ENCODE results near the gene PGRMC1. TPM values are rescaled to one million over a fixed set of nuclear protein-coding genes. Genes with fewer than 3 reads are reported as not detected.
A peak's percentile ranks its signal among the peaks of the same experiment; 100 is the strongest.
"Not testable (repeated sequence)": the region's sequence is repeated elsewhere in the genome, so short reads cannot be mapped to it uniquely, and the experiment has no call there.

The PGRMC1 gene
- 152 TPM for polyA plus RNA-seq (2013, experiment 1 of 2; ENCODE audit: insufficient read length)
- polyA plus RNA-seq (2013, experiment 2 of 2; ENCODE audit: insufficient read length), result 159 TPM

DNA sequence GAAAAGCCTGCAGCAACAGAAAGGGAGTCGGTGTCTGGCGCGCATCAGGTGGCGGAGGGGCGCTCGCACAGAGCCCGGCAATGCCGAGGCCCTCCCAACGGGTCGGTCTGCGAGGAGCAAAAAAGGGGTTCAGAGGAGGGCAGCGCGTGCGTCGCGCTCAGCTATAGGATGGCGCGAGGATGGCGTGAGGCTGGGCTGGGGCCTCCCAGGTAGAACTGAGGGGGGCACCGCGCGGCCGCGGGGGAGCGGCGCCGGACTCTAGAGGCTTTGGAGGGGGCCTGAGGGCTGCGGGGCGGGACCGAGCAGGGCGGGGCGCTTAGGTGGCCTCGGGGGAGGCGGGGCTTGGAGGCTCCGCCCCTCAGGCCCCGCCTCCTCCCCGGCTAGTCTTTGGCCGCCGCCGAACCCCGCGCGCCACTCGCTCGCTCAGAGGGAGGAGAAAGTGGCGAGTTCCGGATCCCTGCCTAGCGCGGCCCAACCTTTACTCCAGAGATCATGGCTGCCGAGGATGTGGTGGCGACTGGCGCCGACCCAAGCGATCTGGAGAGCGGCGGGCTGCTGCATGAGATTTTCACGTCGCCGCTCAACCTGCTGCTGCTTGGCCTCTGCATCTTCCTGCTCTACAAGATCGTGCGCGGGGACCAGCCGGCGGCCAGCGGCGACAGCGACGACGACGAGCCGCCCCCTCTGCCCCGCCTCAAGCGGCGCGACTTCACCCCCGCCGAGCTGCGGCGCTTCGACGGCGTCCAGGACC, at the start of gene PGRMC1:
PGRMC1 (plus strand) TSS at position 414 of the 751 bp plus-strand sequence; CDS start at position 493, 79 bp downstream.
- peak; percentile 82 for DNase-seq

DNA sequence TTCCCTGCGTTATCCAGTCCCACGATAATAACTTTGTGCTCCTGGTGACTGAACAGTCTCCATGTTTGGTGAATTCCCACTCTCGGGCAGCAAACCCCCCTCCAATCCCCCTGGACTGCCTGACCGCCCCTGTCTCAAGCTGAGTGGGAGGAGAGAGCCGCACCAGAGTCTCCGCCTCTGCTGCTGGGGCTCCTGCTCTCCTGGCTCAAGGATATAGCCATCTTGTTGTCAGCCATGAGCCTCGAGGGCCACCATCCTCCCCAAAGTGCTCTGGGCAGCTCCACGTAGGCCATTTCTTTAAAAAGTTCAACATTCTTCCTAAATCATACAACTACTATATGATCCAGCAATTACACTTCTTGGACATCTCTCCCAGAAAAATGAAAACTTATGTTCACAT, 49.3 kb upstream of the PGRMC1 start:
- no peak for DNase-seq

DNA sequence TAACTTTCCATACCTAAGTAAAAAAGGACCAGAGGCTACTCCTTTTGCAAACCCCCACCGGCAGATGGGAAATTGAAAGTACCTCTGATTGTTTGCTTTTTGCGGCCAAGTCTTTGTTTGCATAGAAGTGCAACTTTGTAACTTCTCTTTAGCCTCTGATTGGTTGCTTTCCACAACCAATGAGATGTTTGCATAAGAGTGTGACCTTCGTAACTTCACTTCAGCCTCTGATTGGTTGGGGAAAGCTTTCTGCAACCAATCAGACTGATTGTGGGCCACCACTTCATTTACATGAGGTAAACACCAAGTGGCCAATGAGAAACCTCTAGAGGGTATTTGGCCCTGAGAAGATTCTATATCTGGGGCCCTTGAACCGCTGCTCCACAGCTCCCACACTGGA, 48.8 kb upstream of the PGRMC1 start:
- DNase-seq, result no peak

DNA sequence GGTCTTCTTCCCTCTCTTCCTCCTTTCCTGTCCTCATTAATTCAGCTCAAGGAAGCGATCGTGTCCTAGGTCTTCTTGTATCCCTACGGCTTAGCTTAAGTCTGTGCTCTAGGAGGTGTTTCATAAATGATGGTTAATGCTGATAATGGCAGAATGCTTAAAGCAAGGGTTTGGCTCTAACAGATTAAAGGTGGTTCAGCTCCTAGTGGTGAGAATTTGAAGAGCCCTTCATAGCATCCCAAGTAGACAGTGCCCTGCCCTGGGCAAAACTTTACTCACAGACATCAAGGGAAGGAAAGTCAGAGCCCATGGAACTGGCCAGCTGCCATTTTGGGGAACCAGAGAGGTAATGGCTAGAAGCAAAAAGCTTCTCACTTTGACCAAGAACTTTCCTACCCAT, 47.0 kb upstream of the PGRMC1 start:
- no peak for DNase-seq

DNA sequence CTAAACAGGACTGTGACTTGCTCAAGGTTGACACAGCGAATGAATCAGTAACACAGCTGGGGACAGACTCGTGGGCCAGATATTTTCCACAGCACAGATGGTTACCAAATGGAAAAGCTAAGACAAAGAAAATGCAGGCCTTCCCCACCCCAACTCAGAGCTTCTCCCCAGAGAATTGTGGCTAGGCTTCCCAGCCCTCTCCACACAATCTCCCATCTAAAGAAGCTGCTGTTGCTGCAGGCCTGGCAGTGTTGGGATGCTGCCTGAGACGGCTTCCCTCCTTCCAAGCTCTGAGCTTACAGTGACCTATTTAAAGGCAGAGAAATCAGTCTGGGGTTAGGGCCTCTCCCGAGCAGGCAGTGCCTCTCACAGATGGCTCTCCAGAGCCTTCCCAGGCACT, 46.5 kb upstream of the PGRMC1 start:
- DNase-seq, result peak; percentile 93

DNA sequence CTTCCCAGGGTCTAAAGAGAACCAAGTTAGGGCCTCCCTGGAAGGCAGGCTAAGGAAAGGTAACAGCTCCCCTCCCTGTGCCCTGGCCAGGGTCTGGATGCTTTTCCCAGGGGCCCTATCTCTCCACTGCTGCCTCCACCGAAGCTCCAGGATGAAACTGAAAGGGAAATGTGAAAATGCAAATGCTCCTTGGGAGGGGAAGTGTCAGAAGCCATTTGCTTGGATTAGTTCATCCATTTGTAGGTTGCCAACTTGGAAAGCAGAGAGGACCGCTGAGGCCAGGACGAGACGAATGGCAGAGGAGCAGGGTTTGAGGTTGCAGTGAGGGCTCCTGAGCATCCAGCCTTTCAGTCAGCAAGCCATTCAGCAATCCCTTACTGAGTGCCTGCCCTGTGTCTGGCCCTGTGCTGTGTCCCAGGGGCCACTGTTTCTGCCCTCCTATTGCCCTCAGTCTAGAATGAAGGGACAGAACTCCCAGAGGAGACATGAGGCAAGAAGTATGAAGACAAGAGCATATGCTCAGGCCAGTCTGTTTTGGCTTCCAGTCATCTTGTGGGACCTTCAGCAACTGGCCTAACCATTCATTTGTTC, 45.9 kb upstream of the PGRMC1 start:
- no peak for DNase-seq

DNA sequence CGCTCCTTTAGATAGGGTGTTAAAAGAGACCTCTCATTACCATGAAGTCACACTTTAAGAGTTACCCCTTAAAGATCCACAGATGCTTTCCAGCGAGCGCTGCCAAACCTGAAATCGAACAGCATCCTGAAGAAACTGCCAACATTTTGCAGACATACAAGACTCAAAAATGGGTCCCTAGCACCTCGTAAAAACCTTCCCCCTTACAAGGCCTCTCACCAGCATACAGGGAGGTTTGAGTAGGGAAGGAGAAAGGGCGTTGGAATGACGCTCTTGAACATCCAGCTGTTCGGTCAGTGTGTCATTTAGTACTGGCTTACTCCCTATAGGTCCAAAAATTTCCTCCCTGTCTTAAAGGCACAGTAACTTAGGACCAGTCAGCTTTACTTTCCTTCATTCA, 45.3 kb upstream of the PGRMC1 start:
- DNase-seq, result peak; percentile 71

DNA sequence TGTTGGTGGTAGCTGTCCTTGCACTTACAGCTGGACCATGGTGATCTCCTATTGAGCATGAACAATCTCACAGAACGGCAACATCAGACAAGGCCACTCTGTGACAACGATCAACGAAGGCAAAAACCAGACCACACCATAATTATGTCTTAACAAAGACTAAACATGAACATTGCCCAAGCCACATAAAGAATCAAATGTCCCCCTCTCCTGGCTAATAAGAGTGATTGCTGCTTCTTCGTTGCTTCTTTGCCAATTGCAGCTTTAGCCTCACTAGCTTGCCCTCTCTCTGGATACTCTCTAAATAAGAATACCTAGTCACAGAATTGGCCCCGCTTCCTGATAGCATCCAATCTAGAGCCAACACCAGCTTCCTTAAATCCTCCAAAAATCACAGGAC, 41.5 kb upstream of the PGRMC1 start:
- peak; percentile 51 for DNase-seq

DNA sequence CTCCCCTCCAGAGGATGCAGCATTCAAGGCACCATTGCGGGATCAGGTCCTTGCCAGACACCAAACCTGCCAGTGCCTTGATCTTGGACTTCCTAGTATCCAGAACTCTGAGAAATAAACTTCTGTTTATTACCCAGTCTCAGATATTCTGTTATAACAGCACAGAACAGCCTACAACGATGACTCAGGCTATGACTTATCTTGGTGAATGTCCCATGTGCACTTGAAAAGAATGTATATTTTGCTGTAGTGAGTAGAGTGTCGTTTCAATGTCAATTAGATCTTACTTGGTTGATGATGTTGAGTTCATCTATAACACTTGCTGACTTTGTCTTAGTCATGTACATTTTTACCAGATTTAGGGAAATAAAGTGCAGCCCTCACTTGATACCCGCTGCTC, 34.5 kb upstream of the PGRMC1 start:
- peak; percentile 32 for DNase-seq

DNA sequence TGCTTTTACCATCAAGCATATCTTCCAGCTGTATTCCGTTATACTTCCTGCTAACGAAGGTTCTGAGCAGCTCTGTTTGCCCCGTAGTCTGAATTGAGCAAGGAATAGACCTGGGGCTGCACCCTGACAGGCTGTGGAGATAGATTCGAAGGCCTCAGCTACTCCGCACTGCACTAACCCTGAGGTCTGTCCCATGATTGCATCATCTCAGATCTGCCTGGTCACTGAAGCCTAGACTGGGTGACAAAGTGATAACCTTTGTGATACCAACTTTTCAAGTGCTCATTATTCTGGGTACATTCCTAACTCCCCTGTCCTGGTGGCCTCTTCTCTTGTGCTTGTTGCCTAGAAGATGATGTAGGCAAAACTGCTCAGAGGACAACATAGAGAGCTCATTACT, 29.9 kb upstream of the PGRMC1 start:
- DNase-seq, result no peak

DNA sequence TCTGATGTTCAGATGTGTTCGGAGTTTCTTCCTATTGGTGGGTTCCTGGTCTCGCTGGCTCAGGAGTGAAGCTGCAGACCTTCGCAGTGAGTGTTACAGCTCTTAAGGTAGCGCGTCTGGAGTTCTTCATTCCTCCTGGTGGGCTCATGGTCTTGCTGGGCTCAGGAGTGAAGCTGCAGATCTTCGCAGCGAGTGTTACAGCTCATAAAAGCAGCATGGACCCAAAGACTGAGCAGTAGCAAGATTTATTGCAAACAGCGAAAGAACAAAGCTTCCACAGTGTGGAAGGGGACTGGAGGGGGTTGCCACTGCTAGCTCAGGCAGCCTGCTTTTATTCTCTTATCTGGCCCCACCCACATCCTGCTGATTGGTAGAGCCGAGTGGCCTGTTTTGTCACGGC, 28.6 kb upstream of the PGRMC1 start:
- not testable (repeated sequence) for DNase-seq

DNA sequence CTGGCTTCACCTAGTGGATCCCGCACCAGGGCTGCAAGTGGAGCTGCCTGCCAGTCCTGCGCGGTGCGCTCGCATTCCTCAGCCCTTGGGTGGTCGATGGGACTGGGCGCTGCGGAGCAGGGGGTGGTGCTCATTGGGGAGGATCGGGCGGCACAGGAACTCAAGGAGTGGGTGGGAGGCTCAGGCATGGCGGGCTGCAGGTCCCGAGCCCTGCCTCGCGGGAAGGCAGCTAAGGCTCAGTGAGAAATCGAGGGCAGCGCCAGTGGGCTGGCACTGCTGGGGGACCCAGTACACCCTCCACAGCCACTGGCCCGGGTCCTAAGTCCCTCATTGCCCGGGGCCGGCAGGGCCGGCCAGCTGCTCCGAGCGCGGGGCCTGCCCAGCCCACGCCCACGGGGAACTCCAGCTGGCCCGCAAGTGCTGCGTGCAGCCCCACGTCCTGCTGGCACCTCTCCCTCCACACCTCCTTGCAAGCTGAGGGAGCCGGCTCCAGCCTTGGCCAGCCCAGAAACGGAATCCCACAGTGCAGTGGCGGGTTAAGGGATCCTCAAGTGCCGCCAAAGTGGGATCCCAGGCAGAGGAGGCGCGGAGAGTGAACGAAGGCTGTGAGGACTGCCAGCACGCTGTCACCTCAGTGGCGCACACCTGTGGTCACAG, 27.6 kb upstream of the PGRMC1 start:
- no peak for DNase-seq

DNA sequence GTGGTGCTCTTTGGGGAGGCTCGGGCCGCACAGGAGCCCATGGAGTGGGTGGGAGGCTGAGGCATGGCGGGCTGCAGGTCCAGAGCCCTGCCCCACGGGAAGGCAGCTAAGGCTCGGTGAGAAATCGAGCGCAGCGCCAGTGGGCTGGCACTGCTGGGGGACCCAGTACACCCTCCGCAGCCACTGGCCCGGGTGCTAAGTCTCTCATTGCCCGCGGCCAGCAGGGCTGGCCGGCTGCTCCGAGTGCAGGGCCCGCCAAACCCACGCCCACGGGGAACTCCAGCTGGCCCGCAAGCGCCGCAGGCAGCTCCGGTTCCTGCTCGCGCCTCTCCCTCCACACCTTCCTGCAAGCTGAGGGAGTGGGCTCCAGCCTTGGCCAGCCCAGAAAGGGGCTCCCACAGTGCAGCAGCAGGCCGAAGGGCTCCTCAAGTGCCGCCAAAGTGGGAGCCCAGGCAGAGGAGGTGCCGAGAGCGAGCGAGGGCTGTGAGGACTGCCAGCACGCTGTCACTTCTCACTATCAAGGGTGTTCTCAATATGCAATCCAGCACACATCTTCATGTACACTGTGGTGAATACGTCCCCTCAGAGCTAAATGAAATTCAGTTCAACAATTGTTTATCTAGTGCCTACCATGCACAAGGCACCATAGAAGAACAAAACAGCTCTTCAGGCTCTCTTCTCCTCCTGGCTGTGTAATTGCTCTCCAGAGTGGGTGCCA, 25.0 kb upstream of the PGRMC1 start:
- DNase-seq, result not testable (repeated sequence)

DNA sequence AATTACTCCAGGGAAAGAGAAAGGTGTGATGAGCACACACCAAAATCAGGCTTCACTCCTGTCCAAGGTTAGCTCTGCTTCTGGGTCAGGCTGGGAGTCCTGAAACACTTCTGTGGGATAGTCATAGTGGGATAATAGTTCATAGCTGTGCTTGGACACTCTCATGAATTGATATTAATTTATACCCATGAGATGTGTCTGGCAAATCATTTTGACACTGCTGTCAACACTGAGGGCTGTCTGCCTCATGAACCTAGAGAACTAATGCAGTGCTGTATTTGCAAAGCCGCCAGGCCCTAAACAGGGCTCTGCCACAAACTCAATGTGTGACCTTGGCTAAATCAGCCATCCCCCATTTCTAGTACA, 24.5 kb upstream of the PGRMC1 start:
- DNase-seq, result no peak

DNA sequence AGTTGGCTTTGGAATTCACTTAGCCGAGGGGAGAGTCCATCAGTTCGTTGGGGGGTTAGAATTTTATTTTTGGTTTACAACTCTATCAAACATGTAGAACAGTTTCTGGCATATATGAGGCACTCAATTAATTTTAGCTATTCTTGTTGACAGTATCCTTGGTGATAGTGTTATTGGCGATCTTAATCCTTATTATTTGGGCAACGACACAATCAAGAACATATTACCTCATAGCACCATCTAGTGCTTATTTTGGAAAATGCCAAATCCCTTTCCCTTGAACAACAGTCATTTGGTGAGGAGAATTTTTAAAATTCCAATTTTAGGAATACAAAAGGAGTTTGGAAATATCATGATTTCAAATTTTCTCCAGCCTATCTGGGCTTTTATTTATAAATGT, 17.9 kb upstream of the PGRMC1 start:
- DNase-seq, result no peak

DNA sequence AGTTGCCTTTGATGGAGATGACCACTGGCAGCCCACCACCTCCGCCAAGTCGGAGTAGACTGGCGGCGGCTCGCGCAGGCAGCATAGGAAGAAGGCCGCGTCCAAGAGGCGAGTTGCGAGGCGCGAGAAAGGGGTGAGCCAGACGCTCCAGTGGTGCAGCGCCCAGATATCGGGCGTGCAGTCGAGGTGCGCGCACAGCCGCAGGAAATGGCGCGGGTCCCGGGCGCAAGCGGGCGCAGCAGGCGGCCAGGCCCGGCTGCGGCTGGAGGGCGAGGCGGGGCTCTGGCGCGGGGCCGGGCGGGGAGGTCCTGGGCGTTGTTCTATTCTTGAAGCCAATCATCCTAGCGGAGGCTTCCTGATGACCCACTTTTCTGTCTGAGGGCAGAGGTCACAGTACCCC, 13.2 kb upstream of the PGRMC1 start:
- no peak for DNase-seq

DNA sequence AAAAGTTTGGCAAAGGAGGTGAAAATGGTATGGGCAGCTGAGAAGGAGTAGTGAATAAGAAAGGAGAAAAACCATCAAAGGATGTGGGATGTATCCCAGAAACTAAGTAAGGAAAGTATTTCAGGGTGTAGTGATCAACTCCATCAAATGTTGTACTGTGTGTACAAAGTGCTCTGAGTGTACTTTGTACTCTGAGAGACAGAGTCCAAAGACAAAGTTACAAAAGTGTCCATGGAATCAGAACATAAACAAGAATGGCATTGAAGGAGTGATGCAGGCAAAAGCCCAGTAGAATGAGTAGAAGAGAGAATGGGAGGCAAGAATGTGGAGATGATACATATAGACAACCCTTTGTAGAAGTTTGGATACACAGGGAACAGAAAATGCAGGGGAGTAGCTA, 12.3 kb upstream of the PGRMC1 start:
- no peak for DNase-seq

DNA sequence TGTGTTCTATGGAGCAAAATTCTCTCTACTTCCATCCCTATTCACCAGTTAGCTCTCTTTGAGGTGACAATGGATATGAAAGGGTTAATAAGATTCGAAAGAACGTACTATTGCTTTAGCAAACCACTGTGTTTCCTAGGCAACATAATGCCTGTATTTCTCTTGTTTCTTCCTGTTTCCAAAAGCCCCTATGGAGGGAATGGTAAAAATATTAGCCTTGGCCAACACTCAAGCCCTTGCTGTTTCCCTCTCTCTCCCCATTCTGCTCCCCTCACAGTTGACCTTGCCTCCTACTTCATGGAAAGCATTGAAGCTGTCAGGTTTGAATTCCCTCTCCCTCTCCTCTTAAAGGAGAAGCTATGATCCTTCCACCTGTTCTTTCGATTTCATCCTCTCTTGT, 9.6 kb upstream of the PGRMC1 start:
- DNase-seq, result no peak

DNA sequence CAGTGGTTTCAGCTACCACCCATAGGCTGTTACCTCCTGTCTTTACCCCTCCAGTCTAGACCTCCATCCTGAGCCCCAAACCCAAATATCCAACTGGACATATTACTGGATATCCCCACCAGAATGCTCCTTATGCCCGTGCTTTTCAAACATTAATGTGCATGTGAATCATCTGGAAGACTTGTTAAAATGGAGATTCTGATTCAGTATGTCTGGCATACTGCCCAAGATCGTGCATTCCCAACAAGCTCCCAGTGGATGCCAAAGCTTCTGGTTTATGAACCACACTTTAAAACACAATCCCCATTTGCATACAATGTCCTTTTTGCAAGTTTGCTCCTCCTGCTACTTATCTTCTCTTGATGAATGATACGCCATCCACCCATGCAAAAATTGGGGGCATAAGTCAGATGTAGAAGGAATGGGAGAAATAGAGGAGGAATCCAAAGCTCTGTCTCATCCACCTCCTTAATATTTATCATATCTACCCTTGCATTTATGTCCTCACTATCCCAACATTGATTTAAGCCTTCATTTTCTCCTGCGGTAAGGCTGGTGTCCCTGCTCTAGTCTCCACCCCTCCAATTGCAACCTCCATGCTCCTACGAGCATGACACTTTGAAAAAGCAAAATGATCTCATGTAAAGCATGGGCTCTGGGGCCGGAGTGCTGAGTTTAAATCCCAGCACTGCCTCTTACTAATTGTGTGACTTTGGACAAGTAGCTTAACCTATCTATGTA, 7.4 kb upstream of the PGRMC1 start:
- peak; percentile 93 for DNase-seq

DNA sequence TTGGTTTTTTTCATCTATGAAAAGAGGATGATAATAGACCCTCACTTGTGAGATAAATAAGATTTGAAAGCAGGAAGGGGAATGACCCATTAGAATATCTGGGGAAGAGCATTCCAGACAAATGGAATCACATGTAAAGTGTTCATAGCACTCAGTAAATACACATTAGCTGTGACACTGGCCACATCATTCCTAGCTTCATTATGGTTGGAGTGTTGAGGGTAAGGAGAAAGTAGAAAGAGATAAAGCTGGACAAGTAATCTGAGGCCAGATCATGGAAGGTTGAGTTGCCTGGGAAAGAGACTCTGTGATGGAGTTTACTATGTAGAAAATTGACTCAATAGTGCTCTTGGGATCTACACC, 6.9 kb upstream of the PGRMC1 start:
- peak; percentile 40 for DNase-seq

DNA sequence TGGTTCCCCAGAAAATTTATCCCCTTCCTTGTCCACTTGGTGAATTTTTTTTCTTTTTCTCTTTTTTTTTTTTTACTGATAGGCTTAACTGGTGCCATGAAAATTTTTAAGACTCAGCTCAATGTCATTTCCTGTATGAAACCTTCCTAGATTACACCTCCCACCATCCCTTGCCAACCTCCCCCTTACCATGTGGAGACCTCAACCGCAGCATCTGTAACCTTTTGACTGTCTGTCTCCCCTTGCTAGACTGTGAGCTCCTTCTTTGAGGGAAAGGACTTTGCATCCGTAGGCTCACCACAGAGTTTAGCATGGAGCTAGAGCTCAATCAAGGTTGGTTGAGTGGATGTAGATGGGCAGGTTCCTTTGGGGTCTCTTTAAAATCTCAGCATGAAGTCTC, 5.2 kb upstream of the PGRMC1 start:
- no peak for DNase-seq

DNA sequence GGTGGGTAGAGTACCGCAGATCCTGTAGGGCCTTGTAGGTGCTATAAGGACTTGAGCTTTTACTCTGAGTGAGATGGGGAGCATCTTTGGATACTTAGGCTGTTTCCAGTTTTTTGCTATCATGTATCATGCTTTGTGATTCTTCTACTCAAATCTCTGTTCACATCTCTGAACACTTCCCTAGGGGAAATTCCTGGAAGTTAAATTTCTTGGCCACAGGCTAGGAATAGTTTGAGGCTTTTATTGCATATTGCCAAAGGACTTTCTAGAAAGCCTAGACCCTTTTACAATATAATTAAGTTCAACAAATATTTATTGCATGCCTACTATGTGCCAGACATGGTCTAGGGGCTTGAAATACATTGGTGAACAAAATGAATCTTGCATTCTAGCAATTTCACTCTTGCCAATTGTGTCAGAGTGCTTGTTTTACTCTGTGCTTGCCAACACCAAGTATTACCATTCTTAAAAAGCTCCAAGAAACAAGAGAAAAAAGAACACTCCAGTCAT, 4.1 kb upstream of the PGRMC1 start:
- no peak for DNase-seq

Data from fibroblast of skin of scalp (primary cell).